Naive B cell (primary cell): ENCODE data around the gene MCCC1. TPM values are rescaled to one million over a fixed set of nuclear protein-coding genes. Genes with fewer than 3 reads are reported as not detected.
"Not testable (repeated sequence)": the region's sequence is repeated elsewhere in the genome, so short reads cannot be mapped to it uniquely, and the experiment has no call there.

Experiments
- ATAC-seq, 2 donors: fragments of 150-1000 bp; cut with Tn5 transposase; 2 replicates each; pipeline ENCODE4 v1.10.0; 2021; ENCODE audit warnings: low read depth in 2 of 2, mild to moderate bottlenecking in 2 of 2, moderate library complexity in 2 of 2
- DNase-seq: peaks from one replicate; pipeline ENCODE4 v3.0.0; 2022
- H3K27ac Mint-ChIP-seq, 6 donors: one replicate each; pipeline ENCODE4 v1.8.0; 2020 to 2022; ENCODE audit warnings: mild to moderate bottlenecking in 6 of 6, mixed read lengths in 6 of 6, moderate library complexity in 5 of 6, inconsistent platforms in 2 of 6
- H3K27me3 Mint-ChIP-seq, 3 donors: one replicate each; pipeline ENCODE4 v1.8.0; 2021 to 2022; ENCODE audit warnings: mixed read lengths in 3 of 3, mild to moderate bottlenecking in 1 of 3
- H3K36me3 Mint-ChIP-seq, 2 donors: one replicate each; pipeline ENCODE4 v1.8.0; 2020 to 2022; ENCODE audit warnings: mixed read lengths in 2 of 2, inconsistent platforms in 1 of 2, mild to moderate bottlenecking in 1 of 2
- H3K4me1 Mint-ChIP-seq, 3 donors: one replicate each; pipeline ENCODE4 v1.8.0; 2020 to 2022; ENCODE audit warnings: mixed read lengths in 3 of 3, inconsistent platforms in 1 of 3, mild to moderate bottlenecking in 1 of 3, moderate library complexity in 1 of 3
- H3K4me3 Mint-ChIP-seq, 8 donors: one replicate each; pipeline ENCODE4 v1.8.0; 2020 to 2022; ENCODE audit warnings: mild to moderate bottlenecking in 8 of 8, mixed read lengths in 8 of 8, moderate library complexity in 8 of 8, inconsistent platforms in 2 of 8
- H3K9me3 Mint-ChIP-seq, 7 donors: one replicate each; pipeline ENCODE4 v1.8.0; 2020 to 2022; ENCODE audit warnings: mixed read lengths in 7 of 7, mild to moderate bottlenecking in 5 of 7, inconsistent platforms in 2 of 7, moderate library complexity in 1 of 7
- polyA plus RNA-seq, 6 donors: library from polyadenylated mRNA; unstranded; fragments of 300-500 nt; fragmentation: Illumina TruSeq; gene quantifications; one replicate each; pipeline ENCODE4 v1.2.3, GENCODE V29; 2021; ENCODE audit warnings: low read depth in 6 of 6

MCCC1 gene
- polyA plus RNA-seq, 6 donors from 2014 or later = 26.9 to 37.7 (median 34.2) TPM

- H3K27me3 Mint-ChIP-seq = no peaks in the 10 kb centered on the region
- DNase-seq (no peak), ATAC-seq (no peak)
- no peak overlapping the region for H3K4me3 Mint-ChIP-seq
- peaks cover 30 to 34% of the 10 kb centered on the region in 2 donors for H3K36me3 Mint-ChIP-seq
- no peak overlapping the region for H3K27ac Mint-ChIP-seq
- H3K4me1 Mint-ChIP-seq = no peaks in the 10 kb centered on the region
- H3K9me3 Mint-ChIP-seq = no peaks in the 10 kb centered on the region
Measured at GRCh38 chr3:183022936-183023516, 76.3 kb downstream of the MCCC1 start.

DNA sequence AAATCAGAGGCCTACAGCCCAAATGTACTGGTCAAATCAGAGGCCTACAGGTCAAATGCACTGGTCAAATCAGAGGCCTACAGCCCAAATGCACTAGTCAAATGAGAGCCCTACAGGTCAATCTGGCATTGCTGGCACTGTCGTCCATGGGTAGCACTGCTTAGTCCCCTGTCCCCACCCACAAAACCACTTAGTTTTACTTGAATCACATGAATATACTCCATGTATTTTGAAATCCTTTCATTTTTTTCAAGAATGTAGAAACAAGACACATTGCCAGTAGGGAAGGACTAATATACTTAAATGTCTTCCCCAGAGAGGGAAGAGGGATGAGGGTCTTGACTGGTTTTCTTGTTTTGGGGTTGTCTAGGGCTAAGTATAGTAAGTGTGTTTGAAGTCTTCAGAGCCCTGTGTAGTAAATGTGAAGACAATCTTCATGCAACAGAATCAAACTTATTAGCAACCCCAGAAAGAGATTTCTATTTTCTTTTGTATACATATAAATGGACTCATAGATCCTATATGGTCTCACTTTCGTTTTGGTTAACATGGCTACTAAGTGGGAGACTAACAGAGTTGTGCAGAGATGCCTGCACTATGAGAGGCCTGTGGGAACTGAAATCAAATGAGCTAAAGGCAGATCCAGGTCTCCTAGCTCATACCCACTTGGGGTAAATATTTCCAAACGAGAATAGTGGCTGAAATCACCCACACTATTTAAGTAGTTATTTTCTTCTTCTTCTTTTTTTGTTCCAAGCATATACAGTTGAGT lies 80.7 kb downstream of the MCCC1 start:
- Mint-ChIP-seq H3K4me1 (no peaks in the 10 kb centered on the region), H3K27ac (no peak overlapping the region), H3K27me3 (no peaks in the 10 kb centered on the region), H3K9me3 (no peaks in the 10 kb centered on the region), H3K36me3 (peaks cover 17 to 44% of the 10 kb centered on the region in 2 donors), H3K4me3 (no peak overlapping the region)
- ATAC-seq = no peak
- no peak for DNase-seq

- H3K9me3 Mint-ChIP-seq = no peaks in the 10 kb centered on the region
- H3K27me3 Mint-ChIP-seq = no peaks in the 10 kb centered on the region
- H3K4me1 Mint-ChIP-seq = peaks cover 0 to 5% (median 0%) of the 10 kb centered on the region in 3 donors
- no peak overlapping the region for H3K27ac Mint-ChIP-seq
- H3K36me3 Mint-ChIP-seq = peaks cover 8 to 32% of the 10 kb centered on the region in 2 donors
- ATAC-seq (no peak), DNase-seq (no peak)
- no peak overlapping the region for H3K4me3 Mint-ChIP-seq
Measured at GRCh38 chr3:183015185-183015584, 84.1 kb downstream of the MCCC1 start.

DNA sequence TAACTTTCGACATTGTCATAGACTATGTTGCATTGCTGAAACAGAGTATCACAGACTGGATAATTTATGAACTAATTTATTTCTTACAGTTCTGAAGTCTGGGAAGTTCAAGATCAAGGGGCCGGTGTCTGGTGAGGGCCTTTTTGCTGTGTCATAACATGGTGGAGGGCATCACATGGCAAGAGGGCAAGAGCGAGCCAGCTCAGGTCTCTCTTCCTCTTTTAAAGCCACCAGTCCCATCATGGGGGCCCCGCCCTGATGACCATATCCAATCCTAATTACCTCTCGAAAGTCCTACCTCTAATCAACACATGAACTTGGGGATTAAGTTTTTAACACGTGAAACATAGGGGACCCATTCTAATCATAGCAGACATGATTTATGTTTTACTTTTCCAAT lies 85.4 kb downstream of the MCCC1 start:
- Mint-ChIP-seq H3K4me3 (no peak overlapping the region), H3K36me3 (peaks cover 3 to 20% of the 10 kb centered on the region in 2 donors), H3K4me1 (peaks cover 0 to 5% (median 0%) of the 10 kb centered on the region in 3 donors), H3K9me3 (no peaks in the 10 kb centered on the region), H3K27ac (no peak overlapping the region), H3K27me3 (no peaks in the 10 kb centered on the region)
- DNase-seq (no peak), ATAC-seq (no peak)

- no peak for ATAC-seq
- Mint-ChIP-seq H3K36me3 (peaks cover 0 to 15% of the 10 kb centered on the region in 2 donors), H3K27ac (no peak overlapping the region), H3K4me1 (peaks cover 0 to 5% (median 0%) of the 10 kb centered on the region in 3 donors), H3K4me3 (peak overlapping the region in 1 of 8 donors; percentile 3), H3K9me3 (no peaks in the 10 kb centered on the region), H3K27me3 (no peaks in the 10 kb centered on the region)
- DNase-seq = no peak
Measured at GRCh38 chr3:183013074-183013473, 86.2 kb downstream of the MCCC1 start.

DNA sequence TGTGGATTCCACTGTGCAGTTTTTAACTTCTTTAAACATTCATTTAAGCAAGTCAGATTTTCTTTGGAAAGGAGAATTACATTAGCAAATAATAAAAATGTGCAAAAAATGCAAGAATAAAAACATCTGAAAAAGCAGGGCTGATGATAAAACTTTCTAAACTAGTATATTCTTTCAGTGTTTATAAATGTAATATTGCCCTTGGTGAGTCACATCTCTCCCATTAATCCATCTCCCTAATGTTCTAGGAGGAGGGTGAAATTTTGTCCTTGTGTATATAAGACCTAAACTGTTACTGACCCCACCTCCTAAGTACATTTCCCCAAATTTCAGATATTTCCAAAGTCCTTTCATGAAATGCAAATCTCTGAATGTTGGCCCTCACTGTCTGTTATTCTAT lies 90.5 kb downstream of the MCCC1 start:
- peaks cover 0 to 4% of the 10 kb centered on the region in 2 donors for H3K36me3 Mint-ChIP-seq
- H3K27ac Mint-ChIP-seq = peak overlapping the region in 1 of 6 donors; percentile 73

DNA sequence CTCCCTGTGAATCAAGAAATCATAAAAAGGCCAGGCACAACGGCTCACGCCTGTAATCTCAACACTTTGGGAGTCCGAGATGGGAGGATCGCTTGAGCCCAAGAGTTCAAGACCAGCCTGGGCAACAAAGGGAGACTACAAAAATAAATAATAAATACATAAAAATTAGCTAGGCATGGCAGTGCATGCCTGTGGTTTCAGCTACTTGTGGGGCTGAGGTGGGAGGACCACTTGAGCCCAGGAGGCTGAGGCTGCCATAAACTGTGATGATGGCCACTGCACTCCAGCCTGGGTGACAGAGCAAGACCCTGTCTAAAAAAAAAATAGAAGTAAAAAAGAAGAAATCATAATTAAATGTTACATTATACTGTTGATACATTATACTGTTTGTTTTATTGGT lies 91.0 kb downstream of the MCCC1 start:
- no peak overlapping the region for H3K4me3 Mint-ChIP-seq
- no peaks in the 10 kb centered on the region for H3K9me3 Mint-ChIP-seq
- H3K4me1 Mint-ChIP-seq = peaks cover 0 to 5% (median 0%) of the 10 kb centered on the region in 3 donors
- H3K27ac Mint-ChIP-seq = no peak overlapping the region
- DNase-seq = no peak
- H3K36me3 Mint-ChIP-seq = peaks cover 0 to 4% of the 10 kb centered on the region in 2 donors
- no peak for ATAC-seq
- H3K27me3 Mint-ChIP-seq = no peaks in the 10 kb centered on the region

More for the DNA sequence above, 90.5 kb downstream of the MCCC1 start:
- DNase-seq (no peak), ATAC-seq (no peak)
- Mint-ChIP-seq H3K4me3 (no peak overlapping the region), H3K27me3 (no peaks in the 10 kb centered on the region), H3K9me3 (no peaks in the 10 kb centered on the region), H3K4me1 (peaks cover 0 to 5% (median 0%) of the 10 kb centered on the region in 3 donors)

DNA sequence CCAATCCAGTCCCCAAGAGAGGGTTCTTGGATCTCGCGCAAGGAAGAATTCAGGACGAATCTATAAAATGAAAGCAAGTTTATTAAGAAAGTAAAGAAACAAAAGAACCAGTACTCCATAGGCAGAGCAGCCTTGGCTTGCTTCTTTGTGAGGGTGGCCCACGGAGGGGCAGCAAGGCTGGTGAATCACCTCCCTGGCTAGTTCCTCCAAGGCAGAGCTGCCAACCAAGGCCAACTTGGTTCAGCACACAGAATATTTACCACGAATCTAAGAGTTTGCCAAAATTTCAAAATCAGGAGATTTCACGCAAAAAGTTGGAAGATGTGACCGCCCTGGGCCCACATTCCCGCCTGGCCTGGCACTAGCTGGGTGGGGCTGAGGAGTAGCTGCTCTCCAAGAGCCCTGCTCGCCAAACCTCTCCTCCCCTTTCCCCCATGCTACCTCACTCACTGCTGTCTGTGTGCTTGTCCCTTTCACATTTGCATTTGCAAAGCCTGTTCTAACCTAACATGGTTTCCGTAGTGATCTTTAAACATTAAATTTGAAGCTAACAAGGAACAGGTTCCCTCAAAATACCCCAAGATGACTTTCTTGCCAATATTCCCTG lies 92.8 kb downstream of the MCCC1 start:
- Mint-ChIP-seq H3K27me3 (no peaks in the 10 kb centered on the region), H3K27ac (no peak overlapping the region)
- no peak for ATAC-seq

DNA sequence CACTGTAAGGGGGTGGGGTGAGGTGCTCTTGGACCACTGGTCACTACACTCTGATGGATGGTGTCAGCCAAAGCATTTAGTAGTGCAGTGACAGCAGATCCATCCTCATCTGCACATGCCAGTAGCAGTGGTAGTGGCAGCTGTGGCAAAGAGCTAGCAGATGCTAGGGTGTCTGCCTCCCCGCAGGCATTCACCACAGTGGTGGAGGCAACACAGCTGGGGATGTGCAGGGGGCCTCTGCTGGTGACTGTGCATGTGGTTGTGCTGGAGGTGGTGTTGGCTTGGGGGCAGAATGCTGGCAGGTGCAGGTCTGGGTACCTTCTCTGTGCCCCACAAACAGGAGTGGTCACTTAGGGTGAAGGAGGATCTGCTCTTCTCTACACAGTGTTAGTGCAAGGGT lies 99.5 kb downstream of the MCCC1 start:
- ATAC-seq = no peak
- Mint-ChIP-seq H3K4me3 (no peak overlapping the region), H3K9me3 (peaks cover 0 to 10% (median 3%) of the 10 kb centered on the region in 7 donors), H3K27ac (no peak overlapping the region), H3K36me3 (peaks cover 7% of the 10 kb centered on the region in 2 donors), H3K27me3 (peaks cover 0 to 5% (median 0%) of the 10 kb centered on the region in 3 donors), H3K4me1 (no peaks in the 10 kb centered on the region)
- DNase-seq = no peak

More for the DNA sequence above, 92.8 kb downstream of the MCCC1 start:
- no peaks in the 10 kb centered on the region for H3K9me3 Mint-ChIP-seq
- no peak overlapping the region for H3K4me3 Mint-ChIP-seq
- DNase-seq = no peak
- H3K36me3 Mint-ChIP-seq = peaks cover 0 to 12% of the 10 kb centered on the region in 2 donors
- no peaks in the 10 kb centered on the region for H3K4me1 Mint-ChIP-seq

DNA sequence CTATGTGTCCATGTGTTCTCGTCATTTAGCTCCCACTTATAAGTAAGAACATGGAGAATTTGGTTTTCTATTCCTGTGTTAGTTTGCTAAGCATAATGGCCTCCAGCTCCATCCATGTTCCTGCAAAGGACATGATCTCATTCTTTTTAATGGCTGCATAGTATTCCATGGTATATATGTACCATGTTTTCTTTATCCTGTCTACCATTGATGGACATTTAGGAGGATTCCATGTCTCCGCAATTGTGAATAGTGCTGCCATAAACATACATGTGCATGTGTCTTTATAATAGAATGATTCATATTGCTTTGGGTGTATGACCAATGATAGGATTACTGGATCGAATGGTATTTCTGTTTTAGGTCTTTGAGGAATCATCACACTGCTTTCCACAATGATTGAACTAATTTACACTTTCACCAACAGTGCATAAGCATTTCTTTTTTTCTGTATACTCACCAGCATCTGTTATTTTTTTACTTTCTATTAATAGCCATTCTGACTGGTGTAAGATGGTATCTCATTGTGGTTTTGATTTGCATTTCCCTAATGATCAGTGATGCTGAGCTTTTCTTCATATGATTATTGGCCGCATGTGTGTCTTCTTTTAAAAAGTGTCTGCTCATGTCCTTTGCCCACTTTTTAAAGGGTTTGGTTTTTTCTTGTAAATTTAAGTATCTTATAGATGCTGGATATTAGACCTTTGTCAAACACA lies 105.7 kb downstream of the MCCC1 start:
- not testable (repeated sequence) for H3K4me1 Mint-ChIP-seq, H3K36me3 Mint-ChIP-seq, H3K27me3 Mint-ChIP-seq
- ATAC-seq (peak; percentile 41 to 54), DNase-seq (peak; percentile 19)
- Mint-ChIP-seq H3K4me3 (peak overlapping the region in 1 of 8 donors; percentile 64), H3K27ac (peak overlapping the region in 1 of 6 donors; percentile 88), H3K9me3 (peaks cover 3 to 23% (median 7%) of the 10 kb centered on the region in 7 donors)

DNA sequence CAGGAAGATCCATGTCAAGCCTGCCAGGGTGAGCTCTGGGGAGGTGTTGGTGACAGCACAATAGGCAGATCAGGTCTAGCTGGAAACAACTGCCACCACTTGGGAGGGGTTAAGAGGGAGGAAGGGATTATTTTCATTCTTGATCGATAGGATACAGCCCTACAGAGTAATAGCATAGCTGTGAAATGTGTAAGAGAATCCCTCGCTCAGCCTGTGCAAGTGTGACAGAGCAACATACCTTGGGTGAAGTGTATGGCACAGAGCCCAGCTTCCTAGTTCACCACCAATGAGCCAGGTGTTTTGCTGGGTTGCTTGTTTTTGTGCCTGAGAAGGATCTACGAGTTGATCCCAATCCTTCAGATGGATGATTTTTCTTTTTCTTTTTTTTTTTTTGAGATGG lies 109.7 kb downstream of the MCCC1 start:
- Mint-ChIP-seq H3K27ac (no peak overlapping the region), H3K36me3 (peaks cover 0 to 5% of the 10 kb centered on the region in 2 donors), H3K4me3 (no peak overlapping the region), H3K4me1 (peaks cover 5 to 10% (median 7%) of the 10 kb centered on the region in 3 donors), H3K9me3 (peaks cover 3 to 13% (median 7%) of the 10 kb centered on the region in 7 donors), H3K27me3 (no peaks in the 10 kb centered on the region)
- ATAC-seq (no peak), DNase-seq (no peak)

GRCh38 chr3:182986021-182986420 lies 113.3 kb downstream of the MCCC1 start:
- Mint-ChIP-seq H3K27ac (no peak overlapping the region), H3K36me3 (no peaks in the 10 kb centered on the region), H3K27me3 (no peaks in the 10 kb centered on the region), H3K4me3 (no peak overlapping the region), H3K9me3 (no peaks in the 10 kb centered on the region), H3K4me1 (peaks cover 0 to 4% (median 3%) of the 10 kb centered on the region in 3 donors)
- ATAC-seq = no peak
- no peak for DNase-seq

DNA sequence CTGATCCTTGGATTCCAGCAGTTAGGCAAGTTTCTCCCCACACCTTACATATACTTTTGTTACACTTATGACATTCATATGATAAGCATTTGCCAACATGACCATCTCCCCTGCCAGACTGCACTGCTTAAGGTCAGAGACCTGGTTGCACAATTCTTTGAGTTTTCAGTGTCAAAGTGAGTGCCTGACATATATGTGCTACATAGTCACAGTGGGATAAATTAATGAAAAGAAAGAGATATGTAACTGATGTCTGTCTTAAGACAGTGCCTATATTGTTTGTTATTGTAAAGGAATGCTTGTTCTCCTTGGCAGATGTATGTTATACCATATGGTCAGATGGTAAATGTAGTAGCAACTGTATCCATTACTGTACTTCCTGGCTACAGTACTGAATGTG lies 115.4 kb downstream of the MCCC1 start:
- no peaks in the 10 kb centered on the region for H3K27me3 Mint-ChIP-seq

More for the DNA sequence above, 115.4 kb downstream of the MCCC1 start:
- H3K4me1 Mint-ChIP-seq = peaks cover 9 to 16% (median 13%) of the 10 kb centered on the region in 3 donors
- H3K27ac Mint-ChIP-seq = no peak overlapping the region
- no peak for ATAC-seq
- no peaks in the 10 kb centered on the region for H3K36me3 Mint-ChIP-seq
- no peaks in the 10 kb centered on the region for H3K9me3 Mint-ChIP-seq
- DNase-seq = no peak
- no peak overlapping the region for H3K4me3 Mint-ChIP-seq
